ENCODE results near the gene BIRC7.

GRCh38 chr20:63233061-63233344, 2.7 kb upstream of the BIRC7 start:
- TF ChIP-seq YY1 (IDR thresholded peaks at IDR 0.05; ENCODE audit: insufficient read depth, insufficient read length) = no peak
- TF ChIP-seq SUZ12 (IDR thresholded peaks at IDR 0.05; ENCODE audit: extremely low read depth, insufficient read depth, insufficient read length) = no peak

All from NT2/D1 (cell line).